OCI-LY1 (cell line): ENCODE results near the gene RNF13.

Experiments used
- H2AFZ ChIP-seq: fragments of 200-600 bp; sonication (generic), shearing (Covaris generic); 2 replicates; pipeline ENCODE4 v1.6.0; 2014; ENCODE audit warnings: antibody characterized with exemption, mild to moderate bottlenecking, low read length
- H3F3A ChIP-seq: fragments of 200-600 bp; sonication (generic), shearing (Covaris generic); 2 replicates; pipeline ENCODE4 v1.6.0; 2014; ENCODE audit warnings: mild to moderate bottlenecking, antibody characterized with exemption, low read length, moderate library complexity; ENCODE audit not compliant: insufficient read depth
- H3K27ac ChIP-seq: fragments of 200-600 bp; sonication (generic); 2 replicates; pipeline ENCODE4 v1.5.1; 2014; ENCODE audit warnings: low read length, mixed run types, mild to moderate bottlenecking, low read depth; ENCODE audit not compliant: poor library complexity, severe bottlenecking
- H3K27me3 ChIP-seq: fragments of 200-600 bp; sonication (generic); 2 replicates; pipeline ENCODE4 v1.6.0; 2014; ENCODE audit warnings: antibody characterized with exemption, mild to moderate bottlenecking, low read length, moderate library complexity; ENCODE audit not compliant: insufficient read depth
- H3K36me3 ChIP-seq: fragments of 200-600 bp; sonication (generic); 2 replicates; pipeline ENCODE4 v1.6.1; 2014; ENCODE audit warnings: mild to moderate bottlenecking, antibody characterized with exemption, low read length, moderate library complexity, mixed read lengths; ENCODE audit not compliant: insufficient read depth
- H3K4me1 ChIP-seq: fragments of 200-600 bp; sonication (generic); 2 replicates; pipeline ENCODE4 v1.5.1; 2014; ENCODE audit warnings: mild to moderate bottlenecking, low read length, moderate library complexity; ENCODE audit not compliant: insufficient read depth, severe bottlenecking
- H3K4me2 ChIP-seq: fragments of 200-600 bp; sonication (generic), shearing (Covaris generic); 2 replicates; pipeline ENCODE4 v1.6.1; 2014; ENCODE audit warnings: low read length
- H3K4me3 ChIP-seq: fragments of 200-600 bp; sonication (generic); 2 replicates; pipeline ENCODE4 v1.5.1; 2014; ENCODE audit warnings: low read length, low read depth, mild to moderate bottlenecking, mixed read lengths; ENCODE audit not compliant: poor library complexity, severe bottlenecking
- H3K79me2 ChIP-seq: fragments of 200-600 bp; shearing (Covaris generic); 2 replicates; pipeline ENCODE4 v1.6.1; 2016; ENCODE audit warnings: mixed run types, low read length, mixed read lengths; ENCODE audit not compliant: insufficient read depth
- H3K9ac ChIP-seq: fragments of 200-600 bp; sonication (generic), shearing (Covaris generic); 2 replicates; pipeline ENCODE4 v1.6.1; 2014; ENCODE audit warnings: mild to moderate bottlenecking, low read length, mixed read lengths
- H3K9me2 ChIP-seq: fragments of 200-600 bp; sonication (generic), shearing (Covaris generic); 2 replicates; pipeline ENCODE4 v1.6.1; 2014; ENCODE audit warnings: low read depth, mild to moderate bottlenecking, low read length, mixed read lengths
- H3K9me3 ChIP-seq: fragments of 200-600 bp; shearing (Covaris generic); 2 replicates; pipeline ENCODE4 v1.6.1; 2014; ENCODE audit warnings: low read length, mixed read lengths
- H4K20me1 ChIP-seq: fragments of 200-600 bp; sonication (generic), shearing (Covaris generic); 2 replicates; pipeline ENCODE4 v1.6.0; 2016; ENCODE audit warnings: mild to moderate bottlenecking, low read length; ENCODE audit not compliant: insufficient read depth
- CTCF ChIP-seq: fragments of 200-600 bp; sonication (generic), shearing (Covaris generic); IDR thresholded peaks from 2 replicates; pipeline ENCODE4 v1.5.1; 2017; ENCODE audit warnings: mild to moderate bottlenecking, antibody characterized with exemption, low read length, moderate library complexity, mixed read lengths
- EZH2 ChIP-seq: fragments of 200-600 bp; sonication (generic), shearing (Covaris generic); IDR thresholded peaks from 2 replicates; pipeline ENCODE4 v1.8.0; 2017; ENCODE audit warnings: borderline replicate concordance, mixed run types, mild to moderate bottlenecking, antibody characterized with exemption, low read length, moderate library complexity, mixed read lengths

Gene RNF13

GRCh38 chr3:149949181-149949580 lies 136.2 kb downstream of the RNF13 start:
- Histone ChIP-seq H3K9ac (no peak overlapping the region), H3K27me3 (no peaks in the 10 kb centered on the region), H3F3A (no peaks in the 10 kb centered on the region), H4K20me1 (no peaks in the 10 kb centered on the region), H3K27ac (no peak overlapping the region), H3K9me3 (no peaks in the 10 kb centered on the region), H2AFZ (no peak overlapping the region), H3K4me2 (no peak overlapping the region), H3K4me1 (no peaks in the 10 kb centered on the region), H3K9me2 (no peaks in the 10 kb centered on the region), H3K36me3 (no peaks in the 10 kb centered on the region), H3K4me3 (no peak overlapping the region), H3K79me2 (no peaks in the 10 kb centered on the region)
- TF ChIP-seq EZH2 (no peak), CTCF (no peak)

DNA sequence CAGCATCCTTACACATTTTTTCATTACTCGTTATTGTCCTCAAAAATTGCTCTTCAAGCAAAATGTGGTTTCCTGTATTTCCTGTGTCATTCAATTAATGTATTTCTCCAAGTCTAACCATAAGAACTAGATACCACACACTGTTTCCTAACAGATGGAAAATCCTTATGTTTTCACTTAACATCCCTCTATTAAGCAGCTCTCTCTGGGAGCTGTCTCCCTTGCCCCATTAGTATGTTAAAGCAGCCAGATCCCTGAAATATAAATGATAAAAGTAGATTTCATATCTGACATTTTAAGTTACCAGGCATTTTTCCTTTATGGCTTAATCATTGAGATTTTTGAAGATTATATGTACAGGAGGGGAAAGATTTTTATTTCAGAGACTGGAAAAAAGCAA lies 141.8 kb downstream of the RNF13 start:
- H3K4me2 ChIP-seq: no peak overlapping the region
- H3F3A ChIP-seq: no peaks in the 10 kb centered on the region
- TF ChIP-seq CTCF (no peak), EZH2 (no peak)

DNA sequence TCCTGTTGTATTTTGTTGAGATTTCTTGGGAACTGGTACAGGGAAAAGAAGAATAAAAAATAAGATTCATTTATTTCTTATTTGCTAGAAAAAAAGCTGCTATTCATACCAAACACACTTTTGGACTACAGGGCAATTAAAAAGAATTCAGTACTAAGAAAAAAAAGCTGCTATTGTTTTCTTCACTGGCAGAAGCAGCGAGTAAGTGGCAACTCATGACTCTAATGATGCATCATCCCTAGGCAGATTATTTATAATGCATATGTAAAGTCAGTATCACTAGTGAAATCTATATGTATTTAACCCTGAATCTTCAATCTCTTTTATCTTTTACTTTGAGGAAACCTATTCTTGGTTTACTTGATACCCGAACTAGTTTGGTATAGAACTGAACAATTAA lies 142.4 kb downstream of the RNF13 start:
- H3K27ac ChIP-seq: no peak overlapping the region
- no peaks in the 10 kb centered on the region for H3K27me3 ChIP-seq
- H3K9ac ChIP-seq: no peak overlapping the region
- H2AFZ ChIP-seq: no peak overlapping the region
- H3F3A ChIP-seq: no peaks in the 10 kb centered on the region
- no peaks in the 10 kb centered on the region for H3K79me2 ChIP-seq
- no peak overlapping the region for H3K4me2 ChIP-seq
- no peak overlapping the region for H3K4me3 ChIP-seq
- H3K4me1 ChIP-seq: no peaks in the 10 kb centered on the region
- H3K36me3 ChIP-seq: no peaks in the 10 kb centered on the region
- no peaks in the 10 kb centered on the region for H4K20me1 ChIP-seq
- TF ChIP-seq CTCF: no peak
- no peak for TF ChIP-seq EZH2
- H3K9me3 ChIP-seq: no peaks in the 10 kb centered on the region
- no peaks in the 10 kb centered on the region for H3K9me2 ChIP-seq

More for the DNA sequence above, 141.8 kb downstream of the RNF13 start:
- H3K4me1 ChIP-seq: no peaks in the 10 kb centered on the region
- H3K9me2 ChIP-seq: no peaks in the 10 kb centered on the region
- H3K36me3 ChIP-seq: no peaks in the 10 kb centered on the region
- no peaks in the 10 kb centered on the region for H3K79me2 ChIP-seq
- H3K4me3 ChIP-seq: no peak overlapping the region
- no peaks in the 10 kb centered on the region for H3K27me3 ChIP-seq
- H3K9me3 ChIP-seq: no peaks in the 10 kb centered on the region
- no peak overlapping the region for H3K27ac ChIP-seq
- no peak overlapping the region for H2AFZ ChIP-seq
- no peak overlapping the region for H3K9ac ChIP-seq
- no peaks in the 10 kb centered on the region for H4K20me1 ChIP-seq
